Aorta (tissue), 5 donors: ENCODE data around the gene VCX3A. TPM values are rescaled to one million over a fixed set of nuclear protein-coding genes. Genes with fewer than 3 reads are reported as not detected.
"Not testable (repeated sequence)": the region's sequence is repeated elsewhere in the genome, so short reads cannot be mapped to it uniquely, and the experiment has no call there.

Source experiments
- ATAC-seq: fragments of 200-7000 bp; cut with Tn5 transposase; one replicate; pipeline ENCODE4 v1.9.1; 2022; ENCODE audit warnings: moderate library complexity; ENCODE audit not compliant: low FRiP score
- DNase-seq, 2 donors: peaks; one replicate each; pipeline ENCODE4 v3.0.0-alpha.2; 2020
- H3K27ac ChIP-seq, 2 donors: one replicate each; pipeline ENCODE4 v1.5.1; 2013; ENCODE audit warnings: low read length in 2 of 2, mild to moderate bottlenecking in 2 of 2, moderate library complexity in 2 of 2, control low read depth in 1 of 2, inconsistent platforms in 1 of 2, low read depth in 1 of 2
- H3K27me3 ChIP-seq, 2 donors: one replicate each; pipeline ENCODE4 v1.6.1; 2013; ENCODE audit warnings: control low read depth in 1 of 2, low read length in 1 of 2, mild to moderate bottlenecking in 1 of 2, moderate library complexity in 1 of 2; ENCODE audit not compliant: insufficient read depth in 2 of 2, control insufficient read depth in 1 of 2
- H3K36me3 ChIP-seq, 2 donors: one replicate each; pipeline ENCODE4 v1.6.1; 2013; ENCODE audit warnings: control low read depth in 1 of 2, low read length in 1 of 2, mild to moderate bottlenecking in 1 of 2; ENCODE audit not compliant: insufficient read depth in 2 of 2, control insufficient read depth in 1 of 2
- H3K4me1 ChIP-seq, 2 donors: one replicate each; pipeline ENCODE4 v1.6.1; 2013; ENCODE audit warnings: low read length in 2 of 2, control low read depth in 1 of 2, mild to moderate bottlenecking in 1 of 2, moderate library complexity in 1 of 2; ENCODE audit not compliant: insufficient read depth in 2 of 2, control insufficient read depth in 1 of 2
- H3K4me3 ChIP-seq, 2 donors: one replicate each; pipeline ENCODE4 v1.5.1; 2013; ENCODE audit warnings: low read length in 2 of 2, control low read depth in 1 of 2, mild to moderate bottlenecking in 1 of 2
- H3K9me3 ChIP-seq: one replicate; pipeline ENCODE4 v1.6.1; 2013; ENCODE audit warnings: mild to moderate bottlenecking, low read length; ENCODE audit not compliant: control insufficient read depth
- WGBS, 2 donors: extraction: QIAGEN DNeasy Blood & Tissue Kit; methylation state at CpG; one replicate each; pipeline ENCODE4 v1.1.7; 2013; 5-methylcytosine and 5-hydroxymethylcytosine counted together
- intact Hi-C, 2 donors: fragments of 100-400 bp; cut with DNase I; formaldehyde crosslinking; loops; one replicate each; pipeline versions ENCODE4 v1.14.2 to v1.15.0; 2022
- long read RNA-seq, 2 donors: library from polyadenylated mRNA; unstranded; transcript quantifications; one replicate each; pipeline ENCODE4 v2.0.0, GENCODE V29; 2020 to 2021
- polyA plus RNA-seq, 2 donors: library from polyadenylated mRNA; stranded (reverse); fragments of 200-250 nt; gene quantifications; one replicate each; pipeline ENCODE4 v1.2.3, GENCODE V29; 2013
- total RNA-seq, 2 donors: library from RNA; stranded (reverse); fragmentation: NEBNext Ultra II Directional; extraction: Animal tissue kit (Norgen Biotek cat#: 25700); gene quantifications; one replicate each; pipeline ENCODE4 v1.2.1, GENCODE V29; 2021
- donor health status: healthy with polysubstance abuse.
- donor health status: Bipolar disorder and iron deficiency.
- donor health status: DM: no; HTN: no; CAD: no.
- donor health status: DM: no; HTN: no; CAD: no.
- donor health status: DM: yes; HTN: yes; CAD: no.

The VCX3A gene
- not detected for total RNA-seq
- polyA plus RNA-seq, result not detected
- long read RNA-seq, donor 1, result 0 reads
- long read RNA-seq, donor 2, result 0 reads

- H3K4me3 ChIP-seq, ATAC-seq, intact Hi-C loops, H3K27me3 ChIP-seq, H3K9me3 ChIP-seq, H3K27ac ChIP-seq, H3K36me3 ChIP-seq, H3K4me1 ChIP-seq, DNase-seq: not testable (repeated sequence)
- 89 to 92% methylated on average over 1 of the region's 1 CpG for WGBS, 2 donors
Measured at GRCh38 chrX:6535018-6535417, at the start of gene VCX3A. Gene VCX3A (minus strand): TSS chrX:6535118. CDS start chrX:6534497, 621 bp downstream.

DNA sequence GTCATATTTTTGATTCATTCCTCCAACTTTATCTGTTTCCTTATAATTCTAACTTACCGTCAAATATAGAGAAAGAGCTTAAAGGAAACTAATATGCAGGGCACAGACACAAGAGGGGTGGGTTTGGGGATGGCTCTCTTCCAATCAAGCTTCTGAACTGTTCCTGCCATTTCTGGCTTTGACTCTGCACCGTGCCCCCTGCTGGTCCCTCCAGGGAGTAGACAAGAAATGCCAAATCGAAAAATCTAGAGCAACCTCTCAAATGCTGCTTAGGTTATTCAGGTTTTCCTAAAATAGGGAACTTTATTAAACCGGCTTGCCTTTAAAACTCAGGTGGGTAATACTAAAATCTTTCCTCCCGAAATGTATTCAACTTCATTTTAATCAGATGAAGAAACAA lies 39.8 kb upstream of the VCX3A start:
- no peaks in the 10 kb centered on the region for H3K36me3 ChIP-seq
- no peak overlapping the region for H3K27ac ChIP-seq
- H3K4me1 ChIP-seq, result no peaks in the 10 kb centered on the region
- ATAC-seq (no peak), DNase-seq (no peak)
- no peak overlapping the region for H3K4me3 ChIP-seq
- no peaks in the 10 kb centered on the region for H3K9me3 ChIP-seq
- intact Hi-C loops, result no loop called here
- 68 to 70% methylated on average over 5 of the region's 5 CpGs for WGBS, 2 donors
- no peaks in the 10 kb centered on the region for H3K27me3 ChIP-seq

- no peak for DNase-seq
- no peak for ATAC-seq
- no peak overlapping the region for H3K4me3 ChIP-seq
- H3K27ac ChIP-seq, result no peak overlapping the region
- intact Hi-C loops, result no loop called here
- H3K27me3 ChIP-seq, result no peaks in the 10 kb centered on the region
- 16 to 21% methylated on average over 3 of the region's 3 CpGs for WGBS, 2 donors
- H3K9me3 ChIP-seq, result no peaks in the 10 kb centered on the region
- no peaks in the 10 kb centered on the region for H3K4me1 ChIP-seq
- H3K36me3 ChIP-seq, result no peaks in the 10 kb centered on the region
Measured at GRCh38 chrX:6568031-6568430, 33.1 kb upstream of the VCX3A start.

DNA sequence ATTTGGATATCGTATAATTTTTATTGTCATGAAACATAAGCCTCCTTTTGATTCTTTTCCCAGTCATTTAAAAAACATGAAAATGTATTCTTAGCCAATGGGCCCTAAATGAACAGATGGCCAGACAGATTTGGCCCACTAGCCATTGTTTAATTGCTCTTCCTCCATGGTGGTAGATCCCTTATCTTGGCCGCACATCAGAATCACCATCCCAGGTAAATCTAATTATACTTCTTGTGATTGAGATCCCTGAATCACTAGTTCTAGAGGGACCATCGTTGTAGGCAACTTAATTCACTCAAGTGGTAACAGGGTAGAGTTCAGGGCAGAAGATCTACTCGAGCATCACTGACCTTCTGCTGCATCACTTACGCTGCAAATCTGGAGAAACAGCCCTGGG lies 24.1 kb upstream of the VCX3A start:
- ATAC-seq (no peak), DNase-seq (no peak)
- Histone ChIP-seq H3K4me3 (no peak overlapping the region), H3K27ac (no peak overlapping the region), H3K36me3 (no peaks in the 10 kb centered on the region), H3K9me3 (no peaks in the 10 kb centered on the region), H3K4me1 (no peaks in the 10 kb centered on the region), H3K27me3 (no peaks in the 10 kb centered on the region)
- intact Hi-C loops, result no loop called here
- 84 to 87% methylated on average over 5 of the region's 5 CpGs for WGBS, 2 donors

DNA sequence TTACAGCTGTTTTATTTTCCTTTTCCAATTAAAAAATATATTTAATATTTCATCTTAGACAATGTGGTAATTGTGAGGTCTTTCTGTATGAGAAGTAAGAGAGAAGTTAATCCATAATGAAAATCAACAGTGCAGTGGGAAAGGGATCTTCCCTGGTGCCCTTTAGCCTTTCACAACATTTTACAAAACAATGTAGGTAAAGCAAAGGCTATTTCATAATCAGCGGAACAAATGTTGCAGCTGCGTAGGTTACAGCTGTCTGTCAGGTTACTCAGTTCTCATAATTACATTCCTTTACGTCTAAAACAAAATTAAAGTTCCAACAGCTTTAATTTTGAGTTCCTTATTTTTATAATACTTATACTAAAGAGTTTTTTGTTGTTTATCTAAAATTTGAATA lies 22.8 kb upstream of the VCX3A start:
- Histone ChIP-seq H3K4me1 (no peaks in the 10 kb centered on the region), H3K9me3 (no peaks in the 10 kb centered on the region), H3K27me3 (no peaks in the 10 kb centered on the region), H3K36me3 (no peaks in the 10 kb centered on the region), H3K4me3 (no peak overlapping the region), H3K27ac (no peak overlapping the region)
- ATAC-seq, result no peak
- intact Hi-C loops, result no loop called here
- DNase-seq, result no peak
- WGBS, 2 donors, result 81 to 95% methylated on average over 3 of the region's 3 CpGs

- H3K9me3 ChIP-seq, result no peaks in the 10 kb centered on the region
- ATAC-seq (no peak), DNase-seq (no peak)
- no peaks in the 10 kb centered on the region for H3K36me3 ChIP-seq
- 73 to 77% methylated on average over 8 of the region's 8 CpGs for WGBS, 2 donors
- no peak overlapping the region for H3K4me3 ChIP-seq
- H3K4me1 ChIP-seq, result no peaks in the 10 kb centered on the region
- H3K27ac ChIP-seq, result no peak overlapping the region
- no peaks in the 10 kb centered on the region for H3K27me3 ChIP-seq
- intact Hi-C loops, result no loop called here
Measured at GRCh38 chrX:6550999-6551398, 16.1 kb upstream of the VCX3A start.

DNA sequence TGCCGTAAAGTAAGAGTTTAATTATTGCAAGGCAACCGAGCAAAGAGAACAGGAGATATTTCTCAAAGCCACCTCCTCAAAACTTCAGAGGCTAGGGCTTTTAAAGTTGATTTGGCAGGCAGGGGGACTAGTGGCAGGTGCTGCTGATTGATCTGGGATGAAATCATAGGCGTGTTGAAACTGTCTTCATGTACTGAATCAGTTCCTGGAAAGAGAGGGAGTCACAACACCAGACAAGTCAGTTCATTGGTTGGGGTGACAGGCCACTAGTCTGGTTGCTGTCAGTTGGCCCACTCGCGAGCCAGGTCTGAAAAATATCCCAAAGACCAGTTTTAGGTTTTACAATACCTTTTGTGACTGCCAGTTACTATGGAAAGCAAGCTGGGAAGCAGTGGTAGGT lies 10.8 kb upstream of the VCX3A start:
- Histone ChIP-seq H3K36me3 (no peaks in the 10 kb centered on the region), H3K27me3 (no peaks in the 10 kb centered on the region), H3K4me1 (no peaks in the 10 kb centered on the region), H3K27ac (no peak overlapping the region), H3K9me3 (no peaks in the 10 kb centered on the region), H3K4me3 (no peak overlapping the region)
- WGBS, 2 donors, result 73 to 78% methylated on average over 5 of the region's 5 CpGs
- no peak for DNase-seq
- intact Hi-C loops, result no loop called here
- no peak for ATAC-seq

GRCh38 chrX:6526564-6527136 lies 8.3 kb downstream of the VCX3A start:
- DNase-seq, result no peak
- Histone ChIP-seq H3K9me3 (no peaks in the 10 kb centered on the region), H3K4me1 (no peaks in the 10 kb centered on the region), H3K36me3 (no peaks in the 10 kb centered on the region), H3K27ac (no peak overlapping the region), H3K4me3 (no peak overlapping the region), H3K27me3 (no peaks in the 10 kb centered on the region)
- ATAC-seq, result no peak
- WGBS, 2 donors, result 52 to 67% methylated on average over 3 of the region's 3 CpGs
- intact Hi-C loops, result no loop called here

DNA sequence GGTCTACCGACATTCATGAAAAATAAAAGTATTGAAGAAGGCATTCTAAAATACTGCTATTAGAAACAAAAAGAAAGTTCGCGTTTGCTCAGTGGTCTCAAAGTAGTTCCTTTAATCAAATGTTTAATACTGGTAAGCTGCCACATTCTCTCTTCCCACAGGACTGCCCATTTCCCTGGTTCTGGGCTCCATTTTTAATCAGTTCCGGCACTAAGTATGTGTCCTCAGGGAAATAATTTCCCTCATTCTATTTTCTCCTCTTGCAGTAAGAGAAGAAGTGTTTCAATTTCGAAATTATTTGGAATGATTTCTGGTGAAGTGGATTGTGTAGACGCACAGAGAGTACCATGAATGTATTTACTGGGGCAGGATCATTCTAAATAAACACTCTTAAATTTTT lies 17.5 kb downstream of the VCX3A start:
- 80 to 83% methylated on average over 6 of the region's 6 CpGs for WGBS, 2 donors
- Histone ChIP-seq H3K4me3 (no peak overlapping the region), H3K9me3 (no peaks in the 10 kb centered on the region), H3K36me3 (no peaks in the 10 kb centered on the region), H3K27me3 (no peaks in the 10 kb centered on the region), H3K27ac (no peak overlapping the region), H3K4me1 (no peaks in the 10 kb centered on the region)
- intact Hi-C loops, result no loop called here
- DNase-seq (no peak), ATAC-seq (no peak)
